Measurements from ENCODE around the gene DAZL. TPM values are rescaled to one million over a fixed set of nuclear protein-coding genes. Genes with fewer than 3 reads are reported as not detected.

The DAZL gene
- total and polyA plus RNA-seq, 10 of the 15 experiments (the other 5 are each of a cell fraction or from before 2014, with no cell fraction given) = 0.04 to 0.48 (median 0.13) TPM; not detected in 1

DNA sequence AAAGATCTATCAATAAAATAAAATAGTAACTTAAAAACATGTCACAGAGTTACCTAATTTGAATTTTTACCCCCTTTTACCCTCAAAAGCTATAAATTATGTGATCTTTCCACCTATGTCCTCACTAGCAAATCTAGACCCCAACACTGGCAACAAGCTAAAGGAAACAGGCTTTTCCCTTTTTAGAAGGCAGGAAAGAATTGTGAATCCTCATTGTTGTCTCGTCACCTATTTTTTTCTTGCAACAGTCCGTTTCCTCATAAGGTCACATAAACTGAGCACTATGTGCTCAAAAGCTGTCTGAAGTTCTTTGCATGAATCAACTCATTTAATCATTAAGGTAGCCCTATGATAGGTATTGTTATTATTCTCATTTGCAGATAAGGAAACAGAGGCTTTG lies 34.6 kb upstream of the DAZL start:
- intact Hi-C loops (cut with micrococcal nuclease; ENCODE audit: unreplicated experiment) = no loop called here
- WGBS (ENCODE audit: insufficient coverage, insufficient replicate concordance, low lambda C conversion rate, missing lambda C conversion rate) = 83% methylated on average over 2 of the region's 2 CpGs
- no peak overlapping the region for H3K9ac ChIP-seq (ENCODE audit: control insufficient read depth, insufficient read depth, low read length)
- ChIA-PET POLR2A (no interaction called here), CTCF (interaction anchor here (1.4 kb wide), 1 partner anchor 9 kb away, joined by 3 read pairs; no protein-coding TSS in a partner anchor), RAD21 (ENCODE audit: unreplicated experiment) (no interaction called here), SMC1A (ENCODE audit: uncharacterized antibody, unreplicated experiment) (no interaction called here)
- FAIRE-seq (no peak), ATAC-seq (no peak), DNase-seq (ENCODE audit: low read depth, low spot score) (no peak)
- no peak overlapping the region for H3K27ac ChIP-seq (ENCODE audit: control insufficient read depth, insufficient read depth)
- no peak overlapping the region for H2AFZ ChIP-seq (ENCODE audit: control insufficient read depth, low read depth, low read length)
- no peak overlapping the region for H3K4me3 ChIP-seq
- H3K9me3 ChIP-seq (replicated peaks; ENCODE audit: control insufficient read depth, insufficient read depth, low read length) = no peaks in the 10 kb centered on the region
- no peak overlapping the region for H3K4me2 ChIP-seq (ENCODE audit: control insufficient read depth, insufficient read depth)
- in situ Hi-C loops (cut with MboI) = no loop called here
- H3K4me1 ChIP-seq (ENCODE audit: control insufficient read depth, insufficient read depth, low read length) = no peaks in the 10 kb centered on the region
- no peaks in the 10 kb centered on the region for H4K20me1 ChIP-seq (ENCODE audit: control insufficient read depth, insufficient read depth)
- no peaks in the 10 kb centered on the region; a peak in 2 of 4 replicates for H3K27me3 ChIP-seq (replicated peaks in 1 of 2; ENCODE audit: control insufficient read depth in 2 of 2, insufficient read depth in 2 of 2, low read length in 1 of 2)
- no TSS peak for BruUV-seq (replicated peaks)
- no peaks in the 10 kb centered on the region for H3K36me3 ChIP-seq (ENCODE audit: control insufficient read depth in 2 of 2, insufficient read depth in 2 of 2, low read length in 1 of 2)
- TF ChIP-seq ATF7 (IDR thresholded peaks at IDR 0.05; ENCODE audit: low read depth) (no peak), PAX5 (IDR thresholded peaks at IDR 0.05; ENCODE audit: borderline replicate concordance, low read depth, low read length) (no peak), SMC3 (IDR thresholded peaks at IDR 0.05; ENCODE audit: borderline replicate concordance, low read length) (no peak), EGR1 (IDR thresholded peaks at IDR 0.05; ENCODE audit: borderline replicate concordance in 1 of 2, low read depth in 2 of 2, low read length in 2 of 2) (no peak), MEF2B (IDR thresholded peaks at IDR 0.05; ENCODE audit: partially characterized antibody, poor library complexity, severe bottlenecking) (no peak), YBX1 (IDR thresholded peaks at IDR 0.05) (no peak), ZBED1 (IDR thresholded peaks at IDR 0.05; ENCODE audit: borderline replicate concordance) (no peak), PML (IDR thresholded peaks at IDR 0.05; ENCODE audit: low read length) (no peak), FOXM1 (IDR thresholded peaks at IDR 0.05; ENCODE audit: low read depth, low read length) (no peak), KLF5 (IDR thresholded peaks at IDR 0.05; ENCODE audit: partially characterized antibody) (no peak), BACH1 (IDR thresholded peaks at IDR 0.05; ENCODE audit: borderline replicate concordance) (no peak), JUND (IDR thresholded peaks at IDR 0.05; ENCODE audit: low read depth, low read length) (no peak), ZNF217 (IDR thresholded peaks at IDR 0.05) (no peak)
- TF ChIP-seq, protein P1, sequence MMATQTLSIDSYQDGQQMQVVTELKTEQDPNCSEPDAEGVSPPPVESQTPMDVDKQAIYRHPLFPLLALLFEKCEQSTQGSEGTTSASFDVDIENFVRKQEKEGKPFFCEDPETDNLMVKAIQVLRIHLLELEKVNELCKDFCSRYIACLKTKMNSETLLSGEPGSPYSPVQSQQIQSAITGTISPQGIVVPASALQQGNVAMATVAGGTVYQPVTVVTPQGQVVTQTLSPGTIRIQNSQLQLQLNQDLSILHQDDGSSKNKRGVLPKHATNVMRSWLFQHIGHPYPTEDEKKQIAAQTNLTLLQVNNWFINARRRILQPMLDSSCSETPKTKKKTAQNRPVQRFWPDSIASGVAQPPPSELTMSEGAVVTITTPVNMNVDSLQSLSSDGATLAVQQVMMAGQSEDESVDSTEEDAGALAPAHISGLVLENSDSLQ (IDR thresholded peaks at IDR 0.05) = no peak
- H3K79me2 ChIP-seq (ENCODE audit: control insufficient read depth, insufficient read depth, low read length) = no peaks in the 10 kb centered on the region
